ENCODE results near the gene FAM219B. TPM values are rescaled to one million over a fixed set of nuclear protein-coding genes. Genes with fewer than 3 reads are reported as not detected.
"Not testable (repeated sequence)": the region's sequence is repeated elsewhere in the genome, so short reads cannot be mapped to it uniquely, and the experiment has no call there.

The FAM219B gene
- total and polyA plus RNA-seq, 2 donors (not counting 1 experiment from before 2014, with no cell fraction given), result 80.2 to 109 TPM

- intact Hi-C loops (cut with micrococcal nuclease), result no loop called here
- ChIA-PET CTCF (interaction anchor here (1.0 to 1.9 kb wide), 2 partner anchors 18 to 282 kb away, joined by 3 to 4 read pairs; no protein-coding TSS in a partner anchor), POLR2A (no interaction called here)
- Histone ChIP-seq H3K9ac (ENCODE audit: low read length) (no peak overlapping the region), H2AFZ (ENCODE audit: insufficient read depth, low read depth, low read length, poor library complexity, severe bottlenecking) (no peak overlapping the region), H3K27me3 (replicated peaks in 1 of 4; ENCODE audit: control extremely low read depth in 1 of 4, control insufficient read depth in 3 of 4, insufficient read depth in 4 of 4, low read length in 3 of 4) (no peaks in the 10 kb centered on the region), H4K20me1 (ENCODE audit: control insufficient read depth, insufficient read depth, low read length, poor library complexity, severe bottlenecking) (no peaks in the 10 kb centered on the region), H3K4me3 (ENCODE audit: control extremely low read depth in 1 of 5, extremely low read depth in 1 of 5, insufficient read depth in 1 of 5, low read depth in 2 of 5, low read length in 4 of 5) (no peak overlapping the region), H3K27ac (ENCODE audit: low read length in 2 of 2) (no peak overlapping the region), H3K9me3 (ENCODE audit: control extremely low read depth in 1 of 3, control insufficient read depth in 2 of 3, insufficient read depth in 1 of 3, low read length in 2 of 3) (no peaks in the 10 kb centered on the region), H3K36me3 (replicated peaks in 1 of 2; ENCODE audit: control extremely low read depth in 1 of 2, control insufficient read depth in 1 of 2, extremely low read depth in 1 of 2, insufficient read depth in 2 of 2, low read length in 1 of 2) (peaks cover 12 to 54% of the 10 kb centered on the region in 2 experiments), H3K4me1 (ENCODE audit: control insufficient read depth in 2 of 2, insufficient read depth in 2 of 2, low read length in 2 of 2) (no peaks in the 10 kb centered on the region), H3K4me2 (replicated peaks; ENCODE audit: low read depth, low read length, poor library complexity, severe bottlenecking) (no peak overlapping the region), H3K79me2 (ENCODE audit: control insufficient read depth, insufficient read depth, low read length) (no peaks in the 10 kb centered on the region)
- H3K9me3 Mint-ChIP-seq (ENCODE audit: insufficient read depth), result no peaks in the 10 kb centered on the region
- ATAC-seq (ENCODE audit: low read depth) (no peak), DNase-seq (no peak)
- no peaks in the 10 kb centered on the region for H3K27me3 Mint-ChIP-seq
- H3K27ac Mint-ChIP-seq, result no peak overlapping the region
- no peak overlapping the region for H3K4me3 Mint-ChIP-seq
- 90% methylated on average over 3 of the region's 6 CpGs for WGBS (ENCODE audit: insufficient coverage)
- H3K4me1 Mint-ChIP-seq, result no peaks in the 10 kb centered on the region
- no peak for TF ChIP-seq EZH2 (IDR thresholded peaks at IDR 0.05; ENCODE audit: borderline replicate concordance, insufficient read depth, low read depth, low read length, poor library complexity, severe bottlenecking)
- no peak for TF ChIP-seq CTCF (IDR thresholded peaks at IDR 0.05)
Observed at GRCh38 chr15:74917676-74918075, 11.0 kb upstream of the FAM219B start.

GRCh38 chr15:74913799-74914198, 7.1 kb upstream of the FAM219B start:
- H3K27ac Mint-ChIP-seq; H3K4me1 Mint-ChIP-seq; H3K27ac ChIP-seq (ENCODE audit: low read length in 2 of 2); H3K4me3 ChIP-seq (ENCODE audit: control extremely low read depth in 1 of 5, extremely low read depth in 1 of 5, insufficient read depth in 1 of 5, low read depth in 2 of 5, low read length in 4 of 5); H2AFZ ChIP-seq (ENCODE audit: insufficient read depth, low read depth, low read length, poor library complexity, severe bottlenecking); H3K79me2 ChIP-seq (ENCODE audit: control insufficient read depth, insufficient read depth, low read length); H3K4me2 ChIP-seq (replicated peaks; ENCODE audit: low read depth, low read length, poor library complexity, severe bottlenecking); H3K4me3 Mint-ChIP-seq; DNase-seq; POLR2A ChIA-PET; H3K4me1 ChIP-seq (ENCODE audit: control insufficient read depth in 2 of 2, insufficient read depth in 2 of 2, low read length in 2 of 2); H3K27me3 ChIP-seq (replicated peaks in 1 of 4; ENCODE audit: control extremely low read depth in 1 of 4, control insufficient read depth in 3 of 4, insufficient read depth in 4 of 4, low read length in 3 of 4); ATAC-seq (ENCODE audit: low read depth); H3K9ac ChIP-seq (ENCODE audit: low read length); H4K20me1 ChIP-seq (ENCODE audit: control insufficient read depth, insufficient read depth, low read length, poor library complexity, severe bottlenecking); H3K9me3 Mint-ChIP-seq (ENCODE audit: insufficient read depth); H3K9me3 ChIP-seq (ENCODE audit: control extremely low read depth in 1 of 3, control insufficient read depth in 2 of 3, insufficient read depth in 1 of 3, low read length in 2 of 3); H3K27me3 Mint-ChIP-seq; intact Hi-C loops (cut with micrococcal nuclease): not testable (repeated sequence)
- CTCF ChIA-PET, result interaction anchor here (0.7 to 2.4 kb wide), 2 partner anchors 12 to 145 kb away, joined by 3 to 12 read pairs; no protein-coding TSS in a partner anchor
- peaks cover 9 to 28% of the 10 kb centered on the region in 2 experiments for H3K36me3 ChIP-seq (replicated peaks in 1 of 2; ENCODE audit: control extremely low read depth in 1 of 2, control insufficient read depth in 1 of 2, extremely low read depth in 1 of 2, insufficient read depth in 2 of 2, low read length in 1 of 2)
- 100% methylated on average over 6 of the region's 8 CpGs for WGBS (ENCODE audit: insufficient coverage)

Data from B cell (primary cell).